K562 treated with DMSO at 1 percent for 48 hours (cell line): ENCODE measurements around the gene ZC3H8. TPM values are rescaled to one million over a fixed set of nuclear protein-coding genes. Genes with fewer than 3 reads are reported as not detected.

Source experiments
- total RNA-seq: library from RNA; unstranded; fragments of 300-600 nt; gene quantifications from 2 replicates; pipeline ENCODE4 v1.2.3, GENCODE V29; 2022; ENCODE audit warnings: low replicate concordance; ENCODE audit errors: extremely low read depth

ZC3H8 gene
- not detected in 2 replicates for total RNA-seq

GRCh38 chr2:112254466-112255240 lies at the start of gene ZC3H8:
Gene ZC3H8 (minus strand): TSS chr2:112255042. CDS start chr2:112254981, 61 bp downstream.

GRCh38 chr2:112275311-112275886 lies 20.6 kb upstream of the ZC3H8 start, which contains the start of gene ZC3H6:
Gene ZC3H6 (plus strand): TSS chr2:112275597. CDS start chr2:112275995, 398 bp downstream.

Other genes starting within 250 kb of the ZC3H8 start
- not detected in 2 replicates for gene TMEM87B, start 199.8 kb downstream of the ZC3H8 start, total RNA-seq
- gene FBLN7, start 116.7 kb downstream of the ZC3H8 start, total RNA-seq: not detected in 2 replicates
- not detected in 2 replicates for gene ZC3H6, start 20.6 kb upstream of the ZC3H8 start, total RNA-seq
- gene RGPD8, start 178.6 kb upstream of the ZC3H8 start, total RNA-seq: not detected in 2 replicates
- not detected in 2 replicates for gene TTL, start 227.1 kb upstream of the ZC3H8 start, total RNA-seq